PC-3 (cell line): ENCODE measurements around the gene STX16. TPM values are rescaled to one million over a fixed set of nuclear protein-coding genes. Genes with fewer than 3 reads are reported as not detected.

Experiments used
- ATAC-seq: fragments of 200-7000 bp; cut with Tn5 transposase; 2 replicates; pipeline ENCODE4 v1.9.1; 2020; ENCODE audit warnings: mild to moderate bottlenecking, moderate library complexity
- BruUV-seq: library from RNA; stranded (reverse); fragments of 400-500 nt; replicated peaks from 2 replicates; lab custom pipeline; 2021; lab: Mats Ljungman, UMichigan
- CTCF ChIA-PET: fragments of 300-600 bp; sonication (Branson Sonifier 250); formaldehyde crosslinking; loops from one replicate; lab custom pipeline; 2022; ENCODE audit warnings: antibody characterized with exemption; lab: Charles Lee
- POLR2A ChIA-PET: fragments of 300-600 bp; sonication (Branson Sonifier 250); formaldehyde crosslinking; loops from one replicate; lab custom pipeline; 2022; ENCODE audit warnings: antibody characterized with exemption; ENCODE audit not compliant: unreplicated experiment; lab: Charles Lee
- DNase-seq: peaks from one replicate; pipeline ENCODE4 v3.0.0-alpha.2; 2015
- H2AFZ ChIP-seq: fragments of 300-600 bp; sonication (generic); 2 replicates; pipeline ENCODE4 v1.6.0; 2016; ENCODE audit warnings: antibody characterized with exemption, low read length
- H3F3A ChIP-seq: fragments of 300-600 bp; sonication (generic); one replicate; pipeline ENCODE4 v1.6.0; 2017; ENCODE audit warnings: antibody characterized with exemption, low read length, control low read depth, mild to moderate bottlenecking; ENCODE audit not compliant: unreplicated experiment
- H3K27ac ChIP-seq: fragments of 300-600 bp; sonication (generic); 2 replicates; pipeline ENCODE4 v1.5.1; 2016; ENCODE audit warnings: mild to moderate bottlenecking, low read length
- H3K27me3 ChIP-seq: fragments of 300-600 bp; sonication (generic); 2 replicates; pipeline ENCODE4 v1.6.1; 2016; ENCODE audit warnings: low read length, mixed read lengths
- H3K36me3 ChIP-seq: fragments of 300-600 bp; sonication (generic); 2 replicates; pipeline ENCODE4 v1.6.1; 2016; ENCODE audit warnings: low read depth, mixed run types, low read length, mixed read lengths
- H3K4me1 ChIP-seq: fragments of 300-600 bp; sonication (generic); 2 replicates; pipeline ENCODE4 v1.5.1; 2016; ENCODE audit warnings: low read length; ENCODE audit not compliant: insufficient read depth
- H3K4me2 ChIP-seq: fragments of 300-600 bp; sonication (generic); 2 replicates; pipeline ENCODE4 v1.6.0; 2016; ENCODE audit warnings: low read length
- H3K4me3 ChIP-seq: fragments of 300-600 bp; sonication (generic); 2 replicates; pipeline ENCODE4 v1.5.1; 2016; ENCODE audit warnings: mild to moderate bottlenecking, low read length, mixed read lengths
- H3K79me2 ChIP-seq: fragments of 300-600 bp; sonication (generic); 2 replicates; pipeline ENCODE4 v1.6.1; 2017; ENCODE audit warnings: low read length, mixed read lengths
- H3K9ac ChIP-seq: fragments of 300-600 bp; sonication (generic); 2 replicates; pipeline ENCODE4 v1.6.0; 2016; ENCODE audit warnings: mild to moderate bottlenecking, low read length
- H3K9me2 ChIP-seq: fragments of 300-600 bp; sonication (generic); replicated peaks from 2 replicates; pipeline ENCODE4 v1.6.1; 2016; ENCODE audit warnings: mixed run types, low read length, mixed read lengths
- H3K9me3 ChIP-seq: fragments of 300-600 bp; sonication (generic); 2 replicates; pipeline ENCODE4 v1.6.1; 2016; ENCODE audit warnings: low read length, mixed read lengths
- H4K20me1 ChIP-seq: fragments of 300-600 bp; sonication (generic); 2 replicates; pipeline ENCODE4 v1.6.1; 2016; ENCODE audit warnings: low read length, mixed read lengths
- EZH2 ChIP-seq: fragments of 300-600 bp; sonication (generic); IDR thresholded peaks from one replicate; pipeline ENCODE4 v1.6.1; 2017; ENCODE audit warnings: antibody characterized with exemption, mild to moderate bottlenecking, low read length; ENCODE audit not compliant: unreplicated experiment
- EZH2phosphoT487 ChIP-seq: fragments of 300-600 bp; sonication (generic); IDR thresholded peaks from 2 replicates; pipeline ENCODE4 v1.6.1; 2018; ENCODE audit warnings: mild to moderate bottlenecking, antibody characterized with exemption, low read length, borderline replicate concordance
- intact Hi-C: fragments of 100-400 bp; cut with micrococcal nuclease; formaldehyde crosslinking; loops from 2 replicates; pipeline ENCODE4 v1.9.0; 2023
- total RNA-seq: library from RNA; depleted of rRNA; stranded (reverse); fragments of >200 nt; gene quantifications from 2 replicates; pipeline ENCODE4 v1.2.3, GENCODE V29; 2014
- TF ChIP-seq, protein P1 (sequence below): fragments of 300-600 bp; sonication (generic); conservative IDR thresholded peaks from 2 replicates; pipeline ENCODE4 v1.5.1; 2017; ENCODE audit warnings: antibody characterized with exemption, low read depth, mild to moderate bottlenecking, low read length

Gene STX16
- total RNA-seq, 1 experiment from 2014 or later: 44.2 TPM

- H3K4me2 ChIP-seq: no peak overlapping the region
- POLR2A ChIA-PET: no interaction called here
- peaks cover 26% of the 10 kb centered on the region for H3K4me1 ChIP-seq
- intact Hi-C loops: no loop called here
- no peaks in the 10 kb centered on the region for H3K27me3 ChIP-seq
- CTCF ChIA-PET: no interaction called here
- BruUV-seq: no TSS peak
- no peaks in the 10 kb centered on the region for H3K9me2 ChIP-seq
- no peak overlapping the region for H3K4me3 ChIP-seq
- peaks cover 24% of the 10 kb centered on the region for H4K20me1 ChIP-seq
- DNase-seq: no peak
- TF ChIP-seq EZH2 (no peak), EZH2phosphoT487 (no peak)
- TF ChIP-seq, protein P1, sequence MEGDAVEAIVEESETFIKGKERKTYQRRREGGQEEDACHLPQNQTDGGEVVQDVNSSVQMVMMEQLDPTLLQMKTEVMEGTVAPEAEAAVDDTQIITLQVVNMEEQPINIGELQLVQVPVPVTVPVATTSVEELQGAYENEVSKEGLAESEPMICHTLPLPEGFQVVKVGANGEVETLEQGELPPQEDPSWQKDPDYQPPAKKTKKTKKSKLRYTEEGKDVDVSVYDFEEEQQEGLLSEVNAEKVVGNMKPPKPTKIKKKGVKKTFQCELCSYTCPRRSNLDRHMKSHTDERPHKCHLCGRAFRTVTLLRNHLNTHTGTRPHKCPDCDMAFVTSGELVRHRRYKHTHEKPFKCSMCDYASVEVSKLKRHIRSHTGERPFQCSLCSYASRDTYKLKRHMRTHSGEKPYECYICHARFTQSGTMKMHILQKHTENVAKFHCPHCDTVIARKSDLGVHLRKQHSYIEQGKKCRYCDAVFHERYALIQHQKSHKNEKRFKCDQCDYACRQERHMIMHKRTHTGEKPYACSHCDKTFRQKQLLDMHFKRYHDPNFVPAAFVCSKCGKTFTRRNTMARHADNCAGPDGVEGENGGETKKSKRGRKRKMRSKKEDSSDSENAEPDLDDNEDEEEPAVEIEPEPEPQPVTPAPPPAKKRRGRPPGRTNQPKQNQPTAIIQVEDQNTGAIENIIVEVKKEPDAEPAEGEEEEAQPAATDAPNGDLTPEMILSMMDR: no peak
- H3K9me3 ChIP-seq: no peaks in the 10 kb centered on the region
- no peak for ATAC-seq
- H3K36me3 ChIP-seq: peaks cover 37% of the 10 kb centered on the region; the same call in 1 of the 2 replicates
- H3F3A ChIP-seq: no peaks in the 10 kb centered on the region
- no peak overlapping the region for H2AFZ ChIP-seq
- H3K9ac ChIP-seq: no peak overlapping the region
- H3K79me2 ChIP-seq: peaks cover 94% of the 10 kb centered on the region
- H3K27ac ChIP-seq: no peak overlapping the region
Measured at GRCh38 chr20:58661598-58662473, 10.8 kb downstream of the STX16 start.

- H2AFZ ChIP-seq: no peak overlapping the region
- H3K9me3 ChIP-seq: no peaks in the 10 kb centered on the region
- H3K4me2 ChIP-seq: no peak overlapping the region
- peaks cover 54% of the 10 kb centered on the region for H3K36me3 ChIP-seq
- ATAC-seq (no peak), DNase-seq (no peak)
- H3K79me2 ChIP-seq: peaks cover 82% of the 10 kb centered on the region
- no peak for TF ChIP-seq EZH2
- TF ChIP-seq, protein P1: no peak
- no peak for TF ChIP-seq EZH2phosphoT487
- H3K27ac ChIP-seq: no peak overlapping the region
- no peaks in the 10 kb centered on the region for H3K9me2 ChIP-seq
- ChIA-PET CTCF (no interaction called here), POLR2A (no interaction called here)
- H4K20me1 ChIP-seq: peaks cover 18% of the 10 kb centered on the region
- H3K4me1 ChIP-seq: peaks cover 7% of the 10 kb centered on the region; the same call in 1 of the 2 replicates
- H3K9ac ChIP-seq: no peak overlapping the region
- intact Hi-C loops: no loop called here
- H3K4me3 ChIP-seq: no peak overlapping the region
- BruUV-seq: no TSS peak
- H3F3A ChIP-seq: no peaks in the 10 kb centered on the region
- H3K27me3 ChIP-seq: no peaks in the 10 kb centered on the region
Measured at GRCh38 chr20:58664331-58664730, 13.2 kb downstream of the STX16 start.

- no peak overlapping the region for H3K27ac ChIP-seq
- no peak overlapping the region for H3K4me3 ChIP-seq
- intact Hi-C loops: no loop called here
- no peaks in the 10 kb centered on the region for H3K9me3 ChIP-seq
- POLR2A ChIA-PET: no interaction called here
- H3K79me2 ChIP-seq: peaks cover 77% of the 10 kb centered on the region
- no peak overlapping the region for H3K9ac ChIP-seq
- CTCF ChIA-PET: no interaction called here
- no peak overlapping the region for H2AFZ ChIP-seq
- TF ChIP-seq EZH2: no peak
- no peak for TF ChIP-seq EZH2phosphoT487
- TF ChIP-seq, protein P1: no peak
- no peak overlapping the region for H3K4me2 ChIP-seq
- no peaks in the 10 kb centered on the region for H3K9me2 ChIP-seq
- no peaks in the 10 kb centered on the region for H3K27me3 ChIP-seq
- peaks cover 13% of the 10 kb centered on the region for H4K20me1 ChIP-seq
- no peaks in the 10 kb centered on the region for H3F3A ChIP-seq
- ATAC-seq (no peak), DNase-seq (no peak)
- peaks cover 1% of the 10 kb centered on the region; the same call in 1 of the 2 replicates for H3K4me1 ChIP-seq
- peaks cover 57% of the 10 kb centered on the region for H3K36me3 ChIP-seq
- BruUV-seq: no TSS peak
Measured at GRCh38 chr20:58664883-58665282, 13.8 kb downstream of the STX16 start.
